ENCODE measurements around the gene PCNT. TPM values are rescaled to one million over a fixed set of nuclear protein-coding genes. Genes with fewer than 3 reads are reported as not detected.
"Not testable (repeated sequence)": the region's sequence is repeated elsewhere in the genome, so short reads cannot be mapped to it uniquely, and the experiment has no call there.

PCNT gene
- polyA plus RNA-seq, 1 experiment, result 8.5 TPM

- TF ChIP-seq CTCF (IDR thresholded peaks at IDR 0.05; ENCODE audit: low read depth, low read length), result no peak
- ChIA-PET CTCF (no interaction called here), POLR2A (no interaction called here)
- H3K27ac ChIP-seq (ENCODE audit: low read depth, low read length), result no peak overlapping the region
- no peak for DNase-seq (ENCODE audit: low read depth, low spot score)
- peaks cover 10% of the 10 kb centered on the region; the same call in 1 of the 2 replicates for H3K9me3 ChIP-seq (ENCODE audit: control insufficient read depth, insufficient read depth, low read length)
- H3K27me3 ChIP-seq (ENCODE audit: control insufficient read depth, insufficient read depth, low read length), result no peaks in the 10 kb centered on the region
- H3K4me3 ChIP-seq (ENCODE audit: low read depth, low read length), result no peak overlapping the region
Observed at GRCh38 chr21:46448108-46448507, 124.2 kb downstream of the PCNT start.

GRCh38 chr21:46448855-46449254 is 124.9 kb downstream of the PCNT start:
- H3K27ac ChIP-seq (ENCODE audit: low read depth, low read length); CTCF ChIA-PET; POLR2A ChIA-PET; H3K4me3 ChIP-seq (ENCODE audit: low read depth, low read length); H3K27me3 ChIP-seq (ENCODE audit: control insufficient read depth, insufficient read depth, low read length); DNase-seq (ENCODE audit: low read depth, low spot score): not testable (repeated sequence)
- peaks cover 10% of the 10 kb centered on the region; the same call in 1 of the 2 replicates for H3K9me3 ChIP-seq (ENCODE audit: control insufficient read depth, insufficient read depth, low read length)

- Histone ChIP-seq H3K27ac (ENCODE audit: low read depth, low read length) (no peak overlapping the region), H3K27me3 (ENCODE audit: control insufficient read depth, insufficient read depth, low read length) (no peaks in the 10 kb centered on the region), H3K9me3 (ENCODE audit: control insufficient read depth, insufficient read depth, low read length) (peaks cover 9% of the 10 kb centered on the region; the same call in 1 of the 2 replicates), H3K4me3 (ENCODE audit: low read depth, low read length) (no peak overlapping the region)
- DNase-seq (ENCODE audit: low read depth, low spot score), result no peak
- POLR2A ChIA-PET, result no interaction called here
- CTCF ChIA-PET, result no interaction called here
- no peak for TF ChIP-seq CTCF (IDR thresholded peaks at IDR 0.05; ENCODE audit: low read depth, low read length)
Observed at GRCh38 chr21:46452710-46453109, 128.8 kb downstream of the PCNT start.

- POLR2A ChIA-PET, result no interaction called here
- no peak for TF ChIP-seq CTCF (IDR thresholded peaks at IDR 0.05; ENCODE audit: low read depth, low read length)
- Histone ChIP-seq H3K4me3 (ENCODE audit: low read depth, low read length) (no peak overlapping the region), H3K9me3 (ENCODE audit: control insufficient read depth, insufficient read depth, low read length) (no peaks in the 10 kb centered on the region), H3K27me3 (ENCODE audit: control insufficient read depth, insufficient read depth, low read length) (no peaks in the 10 kb centered on the region), H3K27ac (ENCODE audit: low read depth, low read length) (no peak overlapping the region)
- no peak for DNase-seq (ENCODE audit: low read depth, low spot score)
- CTCF ChIA-PET, result no interaction called here
Observed at GRCh38 chr21:46454142-46454541, 130.2 kb downstream of the PCNT start.

- TF ChIP-seq CTCF (IDR thresholded peaks at IDR 0.05; ENCODE audit: low read depth, low read length), result no peak
- Histone ChIP-seq H3K9me3 (ENCODE audit: control insufficient read depth, insufficient read depth, low read length) (no peaks in the 10 kb centered on the region; the same call in 1 of the 2 replicates), H3K4me3 (ENCODE audit: low read depth, low read length) (no peak overlapping the region), H3K27ac (ENCODE audit: low read depth, low read length) (no peak overlapping the region), H3K27me3 (ENCODE audit: control insufficient read depth, insufficient read depth, low read length) (no peaks in the 10 kb centered on the region)
- POLR2A ChIA-PET, result no interaction called here
- CTCF ChIA-PET, result interaction anchor here (0.6 kb wide), 1 partner anchor 666 kb away, joined by 4 read pairs; no protein-coding TSS in a partner anchor
- DNase-seq (ENCODE audit: low read depth, low spot score), result no peak
Observed at GRCh38 chr21:46454634-46455390, 130.9 kb downstream of the PCNT start.
